ENCODE data around the gene CES2.
"Not testable (repeated sequence)": the region's sequence is repeated elsewhere in the genome, so short reads cannot be mapped to it uniquely, and the experiment has no call there.

The CES2 gene

DNA sequence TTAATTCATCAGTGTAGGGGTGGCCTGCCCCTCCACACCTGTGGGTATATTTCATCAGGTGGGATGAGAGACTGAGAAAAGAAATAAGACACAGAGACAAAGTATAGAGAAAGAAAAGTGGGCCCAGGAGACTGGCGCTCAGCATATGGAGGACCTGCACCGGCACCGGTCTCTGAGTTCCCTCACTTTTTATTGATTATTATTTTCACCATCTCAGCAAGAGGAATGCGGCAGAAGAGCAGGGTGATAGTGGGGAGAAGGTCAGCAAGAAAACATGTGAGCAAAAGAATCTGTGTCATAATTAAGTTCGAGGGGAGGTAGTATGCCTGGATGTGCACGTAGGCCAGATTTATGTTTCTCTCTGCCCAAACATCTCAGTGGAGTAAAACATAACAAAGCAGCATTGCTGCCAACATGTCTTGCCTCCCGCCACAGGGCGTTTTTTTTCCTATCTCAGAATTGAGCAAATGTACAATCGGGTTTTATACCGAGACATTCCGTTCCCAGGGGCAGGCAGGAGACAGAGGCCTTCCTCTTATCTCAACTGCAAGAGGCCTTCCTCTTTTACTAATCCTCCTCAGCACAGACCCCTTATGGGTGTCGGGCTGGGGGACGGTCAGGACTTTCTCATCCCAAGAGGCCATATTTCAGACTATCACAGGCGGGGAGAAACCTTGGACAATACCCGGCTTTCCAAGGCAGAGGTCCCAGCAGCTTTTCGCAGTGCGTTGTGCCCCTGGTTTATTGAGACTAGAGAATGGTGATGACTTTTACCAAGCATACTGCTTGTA, 20.2 kb downstream of the CES2 start:
- DNase-seq, result not testable (repeated sequence)

DNA sequence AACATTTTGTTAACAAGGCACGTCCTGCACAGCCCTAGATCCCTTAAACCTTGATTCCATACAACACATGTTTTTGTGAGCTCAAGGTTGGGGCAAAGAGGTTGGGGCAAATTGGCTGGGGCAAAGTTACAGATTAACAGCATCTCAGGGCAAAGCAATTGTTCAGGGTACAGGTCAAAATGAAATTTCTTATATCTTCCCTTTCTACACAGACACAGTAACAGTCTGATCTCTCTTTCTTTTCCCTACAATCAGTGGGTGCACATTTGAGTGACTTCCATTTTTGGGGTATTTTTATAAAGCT, 20.8 kb downstream of the CES2 start:
- DNase-seq, result not testable (repeated sequence)

DNA sequence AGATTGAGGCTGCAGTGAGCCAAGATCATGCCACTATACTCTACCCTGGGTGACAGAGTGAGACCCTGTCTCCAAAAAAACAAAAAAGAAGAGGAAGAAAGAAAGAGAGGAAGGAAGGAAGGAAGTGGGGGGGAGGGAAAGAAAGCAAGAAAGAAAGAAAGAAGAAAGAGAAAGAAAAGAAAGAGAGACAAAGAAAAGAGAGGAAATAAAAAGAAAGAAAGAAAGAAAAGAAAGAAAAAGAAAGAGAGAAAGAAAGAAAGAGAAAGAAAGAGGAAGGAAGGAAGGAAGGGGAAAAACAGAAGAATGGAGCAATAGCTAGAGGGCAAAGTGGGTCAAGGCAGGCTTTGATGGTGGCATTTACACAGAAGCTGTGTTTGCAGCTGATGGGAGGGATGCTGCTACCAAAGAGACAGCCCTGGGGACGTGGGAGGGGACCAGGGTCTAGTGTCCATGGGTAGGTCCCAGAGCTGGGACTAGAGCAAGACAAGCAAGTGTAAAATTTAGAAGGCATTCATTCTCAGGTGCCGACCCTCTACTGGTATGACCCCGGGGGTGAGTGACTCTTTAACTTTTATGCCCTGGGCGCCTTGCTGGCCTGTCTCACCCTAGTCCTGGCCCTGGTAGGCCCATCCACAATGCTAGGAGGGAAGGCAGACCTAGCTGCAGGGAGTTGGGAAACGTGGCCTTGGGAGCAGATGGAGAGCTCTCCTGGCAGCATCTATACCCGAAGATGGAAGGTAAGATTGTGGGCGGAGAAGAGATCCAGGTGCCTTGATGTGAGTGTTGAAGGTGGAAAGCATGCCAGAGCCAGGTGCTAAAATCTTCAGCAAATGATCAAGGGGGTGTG, 23.8 kb downstream of the CES2 start:
- DNase-seq, result no peak

DNA sequence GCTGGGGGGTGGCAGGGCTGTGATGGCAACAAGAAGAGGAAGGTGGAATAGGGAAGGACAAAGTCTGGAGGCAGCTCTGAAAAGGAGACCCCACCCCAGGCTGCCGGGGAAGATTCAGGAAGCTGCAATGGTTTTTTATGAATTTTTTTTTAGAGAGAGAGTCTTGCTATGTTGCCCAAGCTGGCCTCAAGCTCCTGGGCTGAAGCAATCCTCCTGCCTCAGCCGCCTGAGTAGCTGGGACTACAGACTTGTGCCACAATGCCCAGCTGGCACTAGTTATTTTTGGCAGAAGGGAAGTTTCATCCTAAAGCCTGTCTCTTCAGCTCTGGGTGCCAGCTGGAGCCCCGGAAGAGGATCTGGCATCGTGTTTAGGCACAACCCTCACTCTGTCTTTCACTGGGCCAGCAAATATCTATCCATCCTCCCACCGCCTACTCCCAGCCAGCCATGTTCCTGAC, 24.4 kb downstream of the CES2 start:
- no peak for DNase-seq

DNA sequence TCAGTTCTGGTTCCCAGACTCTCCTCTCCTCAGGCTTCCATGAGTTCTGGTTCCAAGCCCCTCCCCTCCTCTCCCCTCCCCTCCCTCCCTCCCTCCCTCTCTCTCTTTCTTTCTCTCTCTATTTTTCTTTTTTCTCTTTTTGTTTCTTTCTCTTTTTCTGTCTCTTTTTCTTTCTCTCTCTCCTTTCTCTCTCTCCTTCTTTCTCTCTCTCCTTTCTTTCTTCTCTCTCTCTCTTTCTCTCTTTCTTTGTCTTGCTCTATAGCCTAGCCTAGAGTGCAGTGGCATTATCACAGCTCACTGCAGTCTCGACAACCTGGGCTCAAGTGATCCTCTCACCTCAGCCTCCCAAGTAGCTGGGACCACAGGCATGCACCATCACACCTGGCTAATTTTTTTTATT, 25.0 kb downstream of the CES2 start:
- DNase-seq, result no peak

DNA sequence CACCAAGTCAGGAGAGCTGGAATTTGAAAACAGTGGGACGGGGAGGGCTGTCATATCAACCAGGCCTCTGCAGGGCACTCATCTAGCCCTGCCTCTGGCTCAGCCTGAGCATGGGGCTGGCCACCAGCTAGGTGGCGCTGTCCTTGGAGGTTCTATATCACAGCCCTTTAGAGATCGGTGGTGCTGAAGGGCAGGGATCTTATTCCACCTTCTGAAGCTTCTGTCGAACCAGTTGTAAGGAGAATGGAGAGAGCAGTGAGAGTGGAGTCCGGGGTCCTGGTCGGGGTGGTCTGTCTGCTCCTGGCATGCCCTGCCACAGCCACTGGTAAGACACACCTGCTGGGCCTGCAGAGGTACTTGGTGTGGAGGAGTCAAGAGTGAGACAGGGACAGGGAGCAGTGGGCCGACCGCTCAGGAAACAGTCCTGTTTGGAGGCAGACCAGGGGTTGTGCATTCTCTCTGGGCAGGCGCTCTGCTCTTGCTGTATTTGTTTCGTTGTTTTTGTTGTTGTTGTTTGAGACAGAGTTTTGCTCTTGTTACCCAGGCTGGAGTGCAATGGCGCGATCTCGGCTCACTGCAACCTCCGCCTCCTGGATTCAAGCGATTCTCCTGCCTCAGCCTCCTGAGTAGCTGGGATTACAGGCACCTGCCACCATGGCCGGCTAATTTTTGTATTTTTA, 25.9 kb downstream of the CES2 start, which contains the start of gene CES3:
Gene CES3, plus strand, starts transcription at position 202 of the 680 bp plus-strand sequence. Its CDS starts 42 bp downstream, at position 244.
- peak; percentile 24 for DNase-seq

DNA sequence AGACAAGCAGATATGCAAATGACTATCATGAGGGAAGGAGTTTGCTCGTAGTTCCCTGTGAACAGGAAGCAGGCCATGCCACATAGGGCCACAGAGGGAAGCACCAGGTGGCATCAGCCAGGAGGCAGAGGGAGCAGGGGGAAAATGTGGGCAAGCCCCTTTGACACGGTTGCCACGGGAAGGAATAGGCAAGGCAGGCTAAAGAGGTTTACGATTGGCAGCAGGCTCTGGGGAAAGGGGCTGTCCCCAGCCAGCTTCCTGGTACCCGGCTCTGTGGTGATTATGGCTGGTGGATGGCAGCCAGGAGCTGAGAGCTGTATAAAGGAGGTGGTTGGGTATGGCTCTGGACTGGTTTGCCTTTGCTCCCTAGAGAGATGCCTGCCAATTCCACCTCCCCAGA, 26.6 kb downstream of the CES2 start:
- no peak for DNase-seq

DNA sequence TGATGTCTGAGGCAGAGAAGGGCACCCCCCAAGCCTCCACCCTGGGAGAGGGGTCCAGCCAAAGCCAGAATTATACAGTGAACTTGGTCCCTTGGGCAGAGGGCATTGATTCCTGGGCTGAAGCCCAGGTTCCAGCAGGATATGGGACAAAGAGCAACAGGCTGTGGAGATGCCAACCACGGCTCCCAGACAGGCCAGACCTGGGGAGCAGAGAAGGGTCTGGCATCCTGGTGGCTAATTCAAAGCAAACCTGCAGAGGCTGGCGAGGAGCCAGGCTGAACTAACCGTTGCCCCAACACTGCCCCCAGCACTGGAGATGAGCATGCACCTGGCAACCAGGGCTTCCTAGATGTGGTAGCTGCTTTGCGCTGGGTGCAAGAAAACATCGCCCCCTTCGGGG, 28.7 kb downstream of the CES2 start:
- no peak for DNase-seq

DNA sequence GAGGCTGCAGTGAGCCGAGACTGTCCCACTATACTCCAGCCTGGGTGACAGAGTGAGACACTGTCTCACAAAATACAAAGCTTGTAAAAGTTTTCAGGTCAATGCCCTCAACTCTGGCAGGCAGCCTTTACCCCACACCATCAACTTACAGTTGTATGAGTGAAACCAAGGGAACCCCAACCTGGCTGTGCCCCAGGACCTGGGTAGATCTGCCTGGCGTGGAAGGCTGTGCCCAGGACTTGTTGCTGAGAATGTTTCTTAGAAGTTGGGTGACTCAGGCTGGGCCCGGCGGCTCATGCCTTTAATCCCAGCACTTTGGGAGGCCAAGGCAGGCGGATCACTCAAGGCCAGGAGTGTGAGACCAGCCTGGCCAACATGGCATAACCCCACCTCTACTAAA, 33.5 kb downstream of the CES2 start:
- DNase-seq, result no peak

DNA sequence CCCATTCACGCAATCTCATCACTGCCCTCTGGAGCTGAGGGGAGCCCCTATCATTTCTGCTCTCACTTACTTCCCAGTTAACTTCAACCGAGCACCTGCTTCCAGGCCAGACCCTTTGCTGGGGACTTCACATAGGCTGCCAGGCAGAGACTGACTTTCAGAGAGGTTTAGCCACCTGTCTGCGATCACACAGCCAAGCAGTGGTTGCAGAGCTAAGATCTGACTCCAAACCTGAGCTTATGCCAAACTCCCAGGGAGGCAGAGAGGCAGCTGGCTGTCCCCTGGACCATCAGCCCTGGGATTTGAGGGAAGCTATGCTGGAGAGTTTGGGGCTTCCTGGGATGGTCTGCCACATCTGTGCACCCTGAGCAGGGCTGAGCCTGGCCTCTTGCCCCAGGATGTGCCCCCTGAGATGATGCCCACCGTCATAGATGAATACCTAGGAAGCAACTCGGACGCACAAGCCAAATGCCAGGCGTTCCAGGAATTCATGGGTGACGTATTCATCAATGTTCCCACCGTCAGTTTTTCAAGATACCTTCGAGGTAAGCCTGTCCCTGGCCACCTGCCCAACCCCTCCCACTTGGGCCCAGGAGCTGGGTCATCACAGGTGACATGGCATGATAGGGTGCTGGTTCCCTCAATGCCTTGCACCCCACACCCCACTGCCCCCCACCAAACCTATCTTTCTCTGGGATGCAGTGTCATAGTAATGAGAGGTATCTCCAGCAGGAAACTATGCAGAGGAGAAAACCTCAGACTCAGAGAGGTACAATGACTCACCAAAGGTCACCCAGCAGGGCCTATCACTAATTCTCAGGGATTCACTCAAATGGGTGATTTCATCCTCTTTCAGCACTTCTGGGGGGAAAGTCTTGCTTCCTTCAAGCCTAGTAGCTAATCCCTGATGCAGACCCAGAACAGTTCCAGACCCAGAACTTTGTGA, 35.7 kb downstream of the CES2 start:
- no peak for DNase-seq

DNA sequence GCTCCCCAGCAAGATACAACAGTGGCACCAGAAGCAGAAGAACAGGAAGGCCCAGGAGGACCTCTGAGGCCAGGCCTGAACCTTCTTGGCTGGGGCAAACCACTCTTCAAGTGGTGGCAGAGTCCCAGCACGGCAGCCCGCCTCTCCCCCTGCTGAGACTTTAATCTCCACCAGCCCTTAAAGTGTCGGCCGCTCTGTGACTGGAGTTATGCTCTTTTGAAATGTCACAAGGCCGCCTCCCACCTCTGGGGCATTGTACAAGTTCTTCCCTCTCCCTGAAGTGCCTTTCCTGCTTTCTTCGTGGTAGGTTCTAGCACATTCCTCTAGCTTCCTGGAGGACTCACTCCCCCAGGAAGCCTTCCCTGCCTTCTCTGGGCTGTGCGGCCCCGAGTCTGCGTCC, 37.7 kb downstream of the CES2 start:
- no peak for DNase-seq

DNA sequence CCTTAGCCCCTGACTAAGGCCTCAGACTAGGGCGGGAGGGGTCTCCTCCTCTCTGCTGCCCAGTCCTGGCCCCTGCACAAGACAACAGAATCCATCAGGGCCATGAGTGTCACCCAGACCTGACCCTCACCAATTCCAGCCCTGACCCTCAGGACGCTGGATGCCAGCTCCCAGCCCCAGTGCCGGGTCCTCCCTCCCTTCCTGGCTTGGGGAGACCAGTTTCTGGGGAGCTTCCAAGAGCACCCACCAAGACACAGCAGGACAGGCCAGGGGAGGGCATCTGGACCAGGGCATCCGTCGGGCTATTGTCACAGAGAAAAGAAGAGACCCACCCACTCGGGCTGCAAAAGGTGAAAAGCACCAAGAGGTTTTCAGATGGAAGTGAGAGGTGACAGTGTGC, 38.4 kb downstream of the CES2 start:
- DNase-seq, result no peak

DNA sequence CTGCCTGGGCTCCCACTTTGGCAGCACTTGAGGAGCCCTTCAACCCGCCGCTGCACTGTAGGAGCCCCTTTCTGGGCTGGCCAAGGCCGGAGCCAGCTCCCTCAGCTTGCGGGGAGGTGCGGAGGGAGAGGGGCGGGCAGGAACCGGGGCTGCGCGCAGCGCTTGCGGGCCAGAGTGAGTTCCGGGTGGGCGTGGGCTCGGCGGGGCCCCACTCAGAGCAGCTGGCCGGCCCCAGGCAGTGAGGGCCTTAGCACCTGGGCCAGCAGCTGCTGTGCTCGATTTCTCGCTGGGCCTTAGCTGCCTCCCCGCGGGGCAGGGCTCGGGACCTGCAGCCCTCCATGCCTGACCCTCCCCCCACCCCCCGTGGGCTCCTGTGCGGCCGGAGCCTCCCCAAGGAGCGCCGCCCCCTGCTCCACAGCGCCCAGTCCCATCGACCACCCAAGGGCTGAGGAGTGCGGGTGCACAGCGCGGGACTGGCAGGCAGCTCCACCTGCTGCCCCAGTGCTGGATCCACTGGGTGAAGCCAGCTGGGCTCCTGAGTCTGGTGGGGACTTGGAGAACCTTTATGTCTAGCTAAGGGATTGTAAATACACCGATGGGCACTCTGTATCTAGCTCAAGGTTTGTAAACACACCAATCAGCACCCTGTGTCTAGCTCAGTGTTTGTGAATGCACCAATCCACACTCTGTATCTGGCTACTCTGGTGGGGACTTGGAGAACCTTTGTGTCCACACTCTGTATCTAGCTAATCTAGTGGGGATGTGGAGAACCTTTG, 39.0 kb downstream of the CES2 start:
- DNase-seq, result not testable (repeated sequence)

DNA sequence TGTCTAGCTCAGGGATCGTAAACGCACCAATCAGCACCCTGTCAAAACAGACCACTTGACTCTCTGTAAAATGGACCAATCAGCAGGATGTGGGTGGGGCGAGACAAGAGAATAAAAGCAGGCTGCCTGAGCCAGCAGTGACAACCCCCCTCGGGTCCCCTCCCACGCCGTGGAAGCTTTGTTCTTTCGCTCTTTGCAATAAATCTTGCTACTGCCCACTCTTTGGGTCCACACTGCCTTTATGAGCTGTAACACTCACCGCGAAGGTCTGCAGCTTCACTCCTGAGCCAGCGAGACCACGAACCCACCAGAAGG, 39.6 kb downstream of the CES2 start:
- not testable (repeated sequence) for DNase-seq

DNA sequence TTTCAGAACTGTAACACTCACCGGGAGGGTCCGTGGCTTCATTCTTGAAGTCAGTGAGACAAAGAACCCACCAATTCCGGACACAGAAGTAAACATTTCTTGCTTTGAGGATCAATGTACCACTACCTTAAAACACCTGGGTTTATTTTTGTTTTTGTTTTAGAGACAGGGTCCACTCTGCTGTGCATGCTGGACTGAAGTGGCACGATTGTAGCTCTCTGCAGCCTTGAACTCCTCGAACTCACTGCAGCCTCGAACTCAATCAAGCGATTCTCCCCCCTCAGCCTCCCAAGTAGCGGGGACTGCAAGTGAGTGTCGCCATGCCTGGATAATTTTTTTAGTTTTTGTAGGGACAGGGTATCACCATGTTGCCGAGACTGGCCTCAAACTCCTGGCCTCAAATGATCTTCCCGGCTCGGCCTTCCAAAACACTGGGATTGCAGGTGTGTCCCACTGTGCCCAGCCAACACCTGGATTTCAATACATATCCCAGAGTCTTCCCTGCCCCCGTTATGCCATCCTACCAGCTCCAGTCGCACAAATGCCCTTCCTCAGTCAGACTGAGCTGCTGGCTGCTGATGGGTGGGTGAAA, 40.1 kb downstream of the CES2 start:
- DNase-seq, result no peak

DNA sequence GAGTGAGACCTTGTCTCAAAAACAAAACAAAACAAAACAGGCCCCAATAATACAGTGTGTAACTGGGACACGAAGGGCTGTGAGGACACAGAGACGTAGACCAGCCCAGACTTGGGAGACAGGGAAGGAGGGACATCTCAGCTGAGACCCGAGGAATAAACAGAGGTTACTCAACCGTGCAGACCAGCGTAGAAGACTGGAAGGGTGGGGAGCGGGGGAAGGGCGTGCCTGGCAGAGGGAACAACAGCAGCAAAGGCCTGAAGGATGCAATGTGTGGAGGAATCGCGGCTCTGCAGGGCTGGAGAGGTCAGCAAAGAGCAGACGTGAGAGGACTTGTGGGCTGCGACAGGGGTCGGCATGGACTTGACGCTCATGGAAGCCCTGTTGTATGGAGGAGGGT, 41.4 kb downstream of the CES2 start:
- no peak for DNase-seq

DNA sequence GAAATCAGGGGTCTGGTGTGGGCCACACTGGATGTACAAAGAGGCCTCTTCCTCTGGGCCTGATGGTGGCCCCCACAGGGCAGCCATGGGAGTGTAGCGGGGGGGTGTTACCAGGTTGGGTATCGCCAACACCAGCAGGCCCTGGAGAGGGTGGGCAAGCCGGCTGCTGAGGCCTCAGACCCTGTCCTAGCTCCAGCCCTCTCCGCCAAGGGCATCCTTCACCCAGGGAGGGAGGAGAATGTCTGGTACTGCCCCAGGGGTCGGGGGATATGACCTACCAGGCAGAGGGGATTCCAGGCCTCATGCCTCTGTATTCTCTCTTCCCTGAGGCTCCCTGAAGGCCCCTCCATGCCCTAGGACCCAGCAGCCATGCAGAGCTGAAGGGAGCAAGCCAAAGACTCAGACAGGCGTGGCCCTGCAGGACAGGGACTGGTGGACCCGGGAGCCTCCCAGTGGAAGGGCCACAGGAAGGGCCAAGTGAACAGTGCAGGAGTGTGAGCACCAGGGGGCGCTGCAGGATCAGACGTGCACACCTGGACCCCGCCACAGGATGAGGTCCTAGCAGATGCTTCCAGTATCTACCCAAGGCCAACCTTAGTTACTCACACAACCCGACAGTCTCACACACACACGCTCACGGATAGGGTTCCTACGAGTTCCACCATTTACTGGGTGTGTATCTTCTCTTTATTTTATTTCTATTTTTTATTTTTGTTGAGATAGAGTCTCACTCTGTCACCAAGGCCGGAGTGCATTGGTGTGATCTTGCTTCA, 42.2 kb downstream of the CES2 start:
- peak; percentile 40 for DNase-seq

DNA sequence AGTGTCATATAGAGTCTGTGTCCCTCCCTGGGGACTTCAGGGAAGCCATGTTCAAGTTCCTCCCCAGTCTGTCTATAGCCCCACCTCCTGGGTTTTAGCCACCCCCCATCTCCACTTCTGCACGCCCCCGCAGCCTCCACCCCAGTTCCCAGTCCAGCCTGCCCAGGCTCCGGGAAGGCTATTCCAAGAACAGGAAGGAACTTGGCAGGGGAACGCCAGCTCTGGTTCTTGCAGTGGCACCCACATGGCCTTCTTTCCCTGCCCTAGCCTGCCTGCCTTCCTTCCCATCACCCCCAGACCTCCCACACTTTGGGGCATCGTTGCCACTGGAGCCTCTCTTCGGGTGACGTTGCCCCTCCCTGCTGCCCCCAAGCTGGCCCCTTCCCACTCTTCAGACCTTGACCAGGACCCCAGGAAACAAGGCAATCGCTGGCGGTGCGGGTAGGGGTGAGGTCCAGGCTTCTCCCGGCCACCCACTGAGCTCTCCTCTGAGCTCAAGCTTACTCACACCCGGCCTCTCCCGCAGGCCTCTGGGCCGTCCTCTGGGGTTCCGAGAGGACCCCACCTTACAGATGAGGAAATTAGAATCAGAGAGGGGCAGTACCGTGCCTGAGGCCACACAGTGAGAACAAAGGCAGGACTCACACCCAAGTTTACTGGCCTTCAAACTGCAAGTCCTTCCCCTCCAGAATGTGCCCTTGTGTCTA, 43.8 kb downstream of the CES2 start:
- no peak for DNase-seq

DNA sequence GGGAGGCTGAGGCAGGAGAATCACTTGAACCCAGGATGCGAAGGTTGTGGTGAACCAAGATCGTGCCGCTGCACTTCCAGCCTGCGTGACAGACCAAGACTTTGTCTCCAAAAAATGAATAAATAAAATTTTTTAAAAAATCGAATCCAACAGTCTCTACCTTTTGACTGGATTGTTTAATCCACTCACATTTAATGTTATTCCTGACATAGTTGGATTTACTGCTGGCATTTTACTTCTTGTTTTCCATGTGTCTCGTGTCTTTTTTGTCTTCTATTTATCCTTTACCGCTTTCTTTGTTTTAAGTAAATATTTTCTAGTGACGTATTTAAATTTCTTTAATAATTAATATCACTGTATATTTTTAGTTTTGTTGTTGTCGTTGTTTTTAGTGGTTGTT, 47.7 kb downstream of the CES2 start:
- DNase-seq, result no peak

DNA sequence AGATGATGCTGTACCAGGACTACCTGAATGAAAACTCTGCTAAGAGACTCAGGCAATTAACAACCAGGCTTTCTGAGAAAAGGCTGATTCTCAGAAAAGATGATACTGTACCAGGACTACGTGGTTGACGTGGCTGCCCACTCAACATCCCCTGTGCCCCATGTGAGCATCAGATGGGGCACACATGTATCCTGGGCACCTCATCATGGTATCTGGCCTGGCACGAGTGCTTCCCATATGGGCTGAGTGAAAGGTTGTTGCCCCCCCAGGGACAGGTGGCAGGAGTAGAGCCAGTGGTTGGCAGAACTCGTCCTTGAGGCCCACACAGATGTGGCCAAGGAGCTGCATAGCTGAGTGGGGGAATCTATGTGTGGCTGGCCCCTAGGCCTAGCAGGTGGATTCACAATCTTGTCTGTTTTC, 49.6 kb downstream of the CES2 start:
- DNase-seq, result no peak

Measured in GOT3 (cell line).